SU-DHL-6 (cell line): Measurements from ENCODE around the gene RPL22L1.

Experiments used
- H2AFZ ChIP-seq: fragments of 200-600 bp; sonication (generic); 2 replicates; pipeline ENCODE4 v1.6.1; 2014; ENCODE audit warnings: low read depth, mild to moderate bottlenecking, moderate library complexity, mixed read lengths, antibody characterized with exemption, low read length; ENCODE audit not compliant: severe bottlenecking
- H3F3A ChIP-seq: fragments of 200-600 bp; shearing (Covaris generic); 2 replicates; pipeline ENCODE4 v1.6.0; 2016; ENCODE audit warnings: antibody characterized with exemption, mild to moderate bottlenecking; ENCODE audit not compliant: insufficient read depth
- H3K27ac ChIP-seq: fragments of 200-600 bp; sonication (generic); 2 replicates; pipeline ENCODE4 v1.5.1; 2016; ENCODE audit warnings: low read depth, mild to moderate bottlenecking, low read length, moderate library complexity, mixed read lengths
- H3K27me3 ChIP-seq: fragments of 200-600 bp; sonication (generic), shearing (Covaris generic); 2 replicates; pipeline ENCODE4 v1.6.0; 2014; ENCODE audit warnings: mild to moderate bottlenecking, low read length
- H3K36me3 ChIP-seq: fragments of 200-600 bp; sonication (generic); 2 replicates; pipeline ENCODE4 v1.6.1; 2014; ENCODE audit warnings: mild to moderate bottlenecking, low read length, mixed read lengths
- H3K4me2 ChIP-seq: fragments of 300-600, 200-600 bp; shearing (Covaris generic), sonication (generic); 2 replicates; pipeline ENCODE4 v1.6.0; 2014; ENCODE audit warnings: low read length, low read depth, mild to moderate bottlenecking; ENCODE audit not compliant: poor library complexity, severe bottlenecking
- H3K4me3 ChIP-seq: fragments of 200-600 bp; sonication (generic); 2 replicates; pipeline ENCODE4 v1.5.1; 2014; ENCODE audit warnings: antibody characterized with exemption, low read length, mild to moderate bottlenecking, mixed read lengths; ENCODE audit not compliant: insufficient read depth, poor library complexity, severe bottlenecking
- H3K79me2 ChIP-seq: fragments of 200-600 bp; sonication (generic); 2 replicates; pipeline ENCODE4 v1.6.1; 2014; ENCODE audit warnings: mild to moderate bottlenecking, low read length, moderate library complexity; ENCODE audit not compliant: insufficient read depth
- H3K9ac ChIP-seq: fragments of 200-600 bp; sonication (generic); 2 replicates; pipeline ENCODE4 v1.7.0; 2014; ENCODE audit warnings: mild to moderate bottlenecking, low read length
- H3K9me2 ChIP-seq: fragments of 200-600 bp; sonication (generic); replicated peaks from 2 replicates; pipeline ENCODE4 v1.6.1; 2014; ENCODE audit warnings: low read length; ENCODE audit not compliant: insufficient read depth
- H3K9me3 ChIP-seq: fragments of 200-600 bp; sonication (generic); 2 replicates; pipeline ENCODE4 v1.6.1; 2014; ENCODE audit warnings: low read length, mixed read lengths; ENCODE audit not compliant: insufficient read depth
- H4K20me1 ChIP-seq: fragments of 200-600 bp; sonication (generic); 2 replicates; pipeline ENCODE4 v1.6.1; 2014; ENCODE audit warnings: low read depth, mild to moderate bottlenecking, antibody characterized with exemption, low read length, moderate library complexity, mixed read lengths
- EZH2phosphoT487 ChIP-seq: fragments of 200-600 bp; sonication (generic), shearing (Covaris generic); conservative IDR thresholded peaks from 2 replicates; pipeline ENCODE4 v1.6.1; 2018; ENCODE audit warnings: mild to moderate bottlenecking, antibody characterized with exemption, low read length, moderate library complexity, mixed read lengths
- TF ChIP-seq, protein P1 (sequence below): fragments of 200-600 bp; sonication (generic); IDR thresholded peaks from one replicate; pipeline ENCODE4 v1.5.1; 2017; ENCODE audit warnings: antibody characterized with exemption, mild to moderate bottlenecking, low read length, moderate library complexity; ENCODE audit not compliant: insufficient read depth, poor library complexity, severe bottlenecking

RPL22L1 gene

DNA sequence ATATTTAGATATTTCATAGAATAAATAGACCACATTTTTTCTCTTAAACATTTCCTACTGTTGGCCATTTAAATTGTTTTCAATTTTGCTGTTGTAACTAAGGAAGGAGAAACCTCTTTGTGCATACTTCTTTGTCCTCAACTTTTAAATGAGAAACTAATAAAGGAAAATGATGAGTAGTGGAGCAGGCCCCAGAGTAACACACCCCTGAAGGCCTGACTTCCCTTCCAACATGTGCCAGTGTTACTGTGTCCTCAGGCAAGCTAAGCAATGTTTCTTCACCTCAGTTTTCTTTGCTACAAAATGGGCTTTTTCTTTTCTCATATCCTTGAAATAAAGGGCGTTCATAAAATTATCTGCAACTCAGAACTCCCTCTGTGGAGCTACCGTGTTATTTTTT, 53.7 kb downstream of the RPL22L1 start:
- no peaks in the 10 kb centered on the region for H3K36me3 ChIP-seq
- H3K27ac ChIP-seq, result no peak overlapping the region
- no peaks in the 10 kb centered on the region for H3K27me3 ChIP-seq
- no peaks in the 10 kb centered on the region for H4K20me1 ChIP-seq
- no peak overlapping the region for H3K9ac ChIP-seq
- no peaks in the 10 kb centered on the region for H3K9me3 ChIP-seq
- H3F3A ChIP-seq, result no peaks in the 10 kb centered on the region
- H3K4me3 ChIP-seq, result no peak overlapping the region
- TF ChIP-seq EZH2phosphoT487, result no peak
- TF ChIP-seq, protein P1, sequence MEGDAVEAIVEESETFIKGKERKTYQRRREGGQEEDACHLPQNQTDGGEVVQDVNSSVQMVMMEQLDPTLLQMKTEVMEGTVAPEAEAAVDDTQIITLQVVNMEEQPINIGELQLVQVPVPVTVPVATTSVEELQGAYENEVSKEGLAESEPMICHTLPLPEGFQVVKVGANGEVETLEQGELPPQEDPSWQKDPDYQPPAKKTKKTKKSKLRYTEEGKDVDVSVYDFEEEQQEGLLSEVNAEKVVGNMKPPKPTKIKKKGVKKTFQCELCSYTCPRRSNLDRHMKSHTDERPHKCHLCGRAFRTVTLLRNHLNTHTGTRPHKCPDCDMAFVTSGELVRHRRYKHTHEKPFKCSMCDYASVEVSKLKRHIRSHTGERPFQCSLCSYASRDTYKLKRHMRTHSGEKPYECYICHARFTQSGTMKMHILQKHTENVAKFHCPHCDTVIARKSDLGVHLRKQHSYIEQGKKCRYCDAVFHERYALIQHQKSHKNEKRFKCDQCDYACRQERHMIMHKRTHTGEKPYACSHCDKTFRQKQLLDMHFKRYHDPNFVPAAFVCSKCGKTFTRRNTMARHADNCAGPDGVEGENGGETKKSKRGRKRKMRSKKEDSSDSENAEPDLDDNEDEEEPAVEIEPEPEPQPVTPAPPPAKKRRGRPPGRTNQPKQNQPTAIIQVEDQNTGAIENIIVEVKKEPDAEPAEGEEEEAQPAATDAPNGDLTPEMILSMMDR, result no peak
- no peak overlapping the region for H2AFZ ChIP-seq
- H3K9me2 ChIP-seq, result no peaks in the 10 kb centered on the region
- no peaks in the 10 kb centered on the region for H3K79me2 ChIP-seq
- no peak overlapping the region for H3K4me2 ChIP-seq

- Histone ChIP-seq H3K4me2 (no peak overlapping the region), H2AFZ (no peak overlapping the region)
Measured at GRCh38 chr3:170815936-170816335, 54.1 kb downstream of the RPL22L1 start.

GRCh38 chr3:170815340-170815739, 54.7 kb downstream of the RPL22L1 start:
- no peaks in the 10 kb centered on the region for H3K9me3 ChIP-seq
- H3K27ac ChIP-seq, result no peak overlapping the region
- H3F3A ChIP-seq, result no peaks in the 10 kb centered on the region
- H2AFZ ChIP-seq, result no peak overlapping the region
- no peak overlapping the region for H3K4me2 ChIP-seq
- no peaks in the 10 kb centered on the region for H3K27me3 ChIP-seq
- no peak for TF ChIP-seq EZH2phosphoT487
- TF ChIP-seq, protein P1, result no peak
- H3K36me3 ChIP-seq, result no peaks in the 10 kb centered on the region
- no peaks in the 10 kb centered on the region for H3K9me2 ChIP-seq
- no peak overlapping the region for H3K9ac ChIP-seq
- H3K4me3 ChIP-seq, result no peak overlapping the region
- H3K79me2 ChIP-seq, result no peaks in the 10 kb centered on the region
- no peaks in the 10 kb centered on the region for H4K20me1 ChIP-seq

More at GRCh38 chr3:170815936-170816335, 54.1 kb downstream of the RPL22L1 start:
- Histone ChIP-seq H3K9me2 (no peaks in the 10 kb centered on the region), H3K9ac (no peak overlapping the region), H3K27ac (no peak overlapping the region), H3K9me3 (no peaks in the 10 kb centered on the region), H3K36me3 (no peaks in the 10 kb centered on the region), H3F3A (no peaks in the 10 kb centered on the region), H3K4me3 (no peak overlapping the region), H4K20me1 (no peaks in the 10 kb centered on the region), H3K79me2 (no peaks in the 10 kb centered on the region), H3K27me3 (no peaks in the 10 kb centered on the region)
- TF ChIP-seq EZH2phosphoT487, result no peak
- TF ChIP-seq, protein P1, result no peak
